GM21723 (cell line): ENCODE measurements around the gene RPRML.

Experiments used
- ATAC-seq: cut with Tn5 transposase; IDR thresholded peaks from one replicate; pipeline ENCODE4 v1.9.1; 2021; ENCODE audit warnings: mild to moderate bottlenecking, moderate library complexity; ENCODE audit not compliant: unreplicated experiment

Gene RPRML

DNA sequence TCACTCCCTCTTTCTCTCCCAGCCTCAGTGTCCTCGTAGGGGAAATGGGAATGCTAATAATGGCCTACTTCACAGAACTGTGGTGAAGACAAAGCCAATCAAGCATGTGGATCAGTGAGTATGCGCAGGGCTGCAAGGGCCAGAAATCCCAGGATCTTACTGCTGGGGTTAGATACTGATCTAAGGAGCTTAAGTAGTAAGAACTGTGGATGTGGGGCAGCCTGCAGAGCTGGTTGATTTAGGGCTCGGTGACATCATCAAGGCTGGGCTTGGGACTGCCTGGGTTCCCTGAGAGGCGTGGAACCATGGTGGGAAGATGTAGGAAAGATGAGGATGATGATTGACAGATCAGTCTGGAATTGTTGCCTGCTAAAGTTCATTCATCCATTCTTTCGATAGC lies 30.5 kb downstream of the RPRML start:
- no peak for ATAC-seq

DNA sequence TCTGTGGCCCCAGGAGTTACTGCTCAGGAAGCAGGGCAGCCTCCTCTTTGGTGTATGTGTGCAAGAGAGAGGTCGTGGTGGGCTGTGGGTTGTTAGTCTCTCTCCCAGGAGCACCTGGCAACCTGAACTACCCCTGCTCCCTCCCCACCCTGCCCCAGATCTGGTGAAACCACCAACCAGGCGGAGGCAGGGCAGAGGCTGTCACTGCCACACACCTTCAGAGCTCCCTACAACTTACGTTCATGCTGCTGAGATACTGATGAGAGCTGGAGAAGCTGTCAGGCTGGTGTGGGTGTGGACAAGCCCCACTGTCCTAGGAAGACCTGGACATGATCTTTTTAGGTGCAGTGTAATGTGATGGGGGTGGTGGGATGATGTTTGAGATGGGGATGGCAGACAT lies 31.8 kb downstream of the RPRML start:
- ATAC-seq, result no peak

DNA sequence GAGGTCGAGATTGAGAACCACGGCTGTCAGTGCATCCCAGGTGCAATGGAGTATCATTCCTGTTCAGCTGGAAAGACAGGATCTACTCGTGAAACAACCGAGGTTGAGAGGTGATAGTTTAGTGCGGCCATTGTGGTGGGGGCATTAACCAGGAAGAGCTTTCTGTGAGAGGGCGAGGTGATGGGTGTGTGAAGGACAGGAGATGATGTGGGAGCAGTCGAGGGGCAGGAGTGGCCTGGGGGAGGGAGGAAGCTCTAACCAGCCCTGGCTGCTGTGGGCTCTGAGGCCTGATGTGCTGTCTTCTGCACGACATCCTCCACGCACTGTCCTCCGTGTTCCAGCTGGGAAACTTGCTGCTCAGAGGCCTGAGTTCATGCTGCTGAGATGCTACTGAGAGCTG lies 34.1 kb downstream of the RPRML start:
- ATAC-seq, result no peak

DNA sequence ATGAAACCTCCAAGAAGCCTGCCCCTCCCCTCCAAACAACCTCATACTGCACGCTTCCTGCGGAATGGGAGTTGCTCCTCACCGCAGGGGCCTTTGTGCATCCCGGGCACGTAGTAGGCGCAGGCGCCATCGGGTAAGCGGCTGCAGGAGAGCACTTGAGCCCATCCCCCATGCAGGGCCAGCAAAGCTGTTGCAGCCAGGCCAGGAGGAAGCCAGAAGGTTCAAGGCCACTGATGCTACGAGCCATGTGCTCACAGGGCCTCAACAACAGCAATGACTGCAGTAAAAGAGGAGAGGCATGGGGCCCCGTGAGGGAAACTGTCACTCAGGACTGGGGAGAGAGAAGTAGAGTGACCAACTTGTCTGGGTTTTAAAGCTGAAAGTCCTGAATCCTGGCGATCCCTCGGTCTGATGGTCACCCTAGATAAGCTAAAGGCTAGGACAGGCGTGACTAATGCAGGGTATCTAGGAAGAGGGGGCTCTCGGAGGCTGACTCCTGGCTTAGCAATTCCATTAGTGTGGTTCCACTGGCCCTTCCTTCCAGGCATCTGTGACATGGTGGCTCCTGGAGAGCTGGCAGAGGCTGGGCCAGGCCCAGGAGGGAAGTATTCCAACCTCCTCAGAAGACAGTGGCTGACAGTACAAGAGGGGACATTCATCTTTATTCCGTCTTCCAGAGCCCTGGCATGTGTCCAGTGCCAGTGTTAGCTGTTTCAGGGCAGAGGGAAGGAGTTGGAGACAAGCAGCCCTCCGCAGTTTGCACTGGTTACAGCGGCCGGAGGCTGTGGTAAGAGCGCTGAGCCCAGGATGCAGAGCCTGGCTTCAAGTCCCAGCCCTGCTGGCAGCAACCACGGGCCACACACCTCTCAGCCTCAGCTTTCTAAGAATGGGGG lies 35.3 kb downstream of the RPRML start:
- no peak for ATAC-seq

DNA sequence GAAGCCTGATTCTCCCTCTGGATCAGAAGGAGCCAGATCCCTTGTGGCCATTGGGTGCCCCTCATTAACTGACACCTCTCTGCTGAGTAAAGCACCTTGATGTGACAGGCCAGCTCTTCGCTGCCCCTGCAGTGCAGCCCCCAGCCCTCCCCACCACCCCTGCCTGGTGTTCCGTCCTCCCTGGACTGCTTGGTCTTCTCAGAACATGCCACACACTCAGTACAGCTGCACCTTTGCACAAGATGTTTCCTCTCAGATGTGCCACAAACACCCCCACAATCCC lies 35.9 kb downstream of the RPRML start:
- ATAC-seq, result no peak

DNA sequence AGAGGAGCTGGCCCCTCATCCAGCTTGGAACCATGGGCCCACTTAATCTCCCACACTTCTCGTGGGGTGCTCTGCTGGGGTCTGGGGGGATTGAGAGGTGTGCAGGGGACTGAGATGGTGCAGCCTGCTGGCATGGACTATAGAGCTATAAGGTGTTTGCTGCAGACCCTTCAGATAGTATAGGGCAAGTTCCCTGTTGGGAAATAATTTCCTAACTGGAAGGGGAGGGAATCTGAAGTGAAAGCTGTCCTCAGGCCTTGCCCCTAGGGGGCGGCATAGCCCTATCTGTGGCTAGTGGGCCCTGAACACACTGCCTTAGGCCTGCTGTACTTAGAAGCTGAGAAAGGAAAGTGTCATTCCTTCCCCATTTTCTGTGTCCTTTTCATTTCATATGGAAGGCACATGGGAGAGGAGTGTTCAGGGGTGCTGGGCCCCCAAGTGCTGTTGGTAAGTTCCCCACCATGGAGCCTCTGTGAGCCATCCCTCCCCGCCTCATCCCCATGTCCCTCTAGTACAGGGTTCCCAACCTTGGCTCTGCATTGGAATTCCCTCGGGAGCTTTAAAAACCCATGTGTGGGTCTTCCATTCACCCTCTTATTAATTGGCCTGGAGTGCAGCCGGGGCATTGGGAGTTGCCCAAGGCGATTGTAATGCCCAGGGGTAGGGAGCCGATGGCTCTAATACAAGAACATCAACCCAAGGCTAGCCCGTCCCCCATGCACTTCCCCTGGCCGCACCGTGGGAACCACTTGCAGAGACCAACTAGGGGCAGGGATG lies 36.4 kb downstream of the RPRML start:
- ATAC-seq, result no peak

DNA sequence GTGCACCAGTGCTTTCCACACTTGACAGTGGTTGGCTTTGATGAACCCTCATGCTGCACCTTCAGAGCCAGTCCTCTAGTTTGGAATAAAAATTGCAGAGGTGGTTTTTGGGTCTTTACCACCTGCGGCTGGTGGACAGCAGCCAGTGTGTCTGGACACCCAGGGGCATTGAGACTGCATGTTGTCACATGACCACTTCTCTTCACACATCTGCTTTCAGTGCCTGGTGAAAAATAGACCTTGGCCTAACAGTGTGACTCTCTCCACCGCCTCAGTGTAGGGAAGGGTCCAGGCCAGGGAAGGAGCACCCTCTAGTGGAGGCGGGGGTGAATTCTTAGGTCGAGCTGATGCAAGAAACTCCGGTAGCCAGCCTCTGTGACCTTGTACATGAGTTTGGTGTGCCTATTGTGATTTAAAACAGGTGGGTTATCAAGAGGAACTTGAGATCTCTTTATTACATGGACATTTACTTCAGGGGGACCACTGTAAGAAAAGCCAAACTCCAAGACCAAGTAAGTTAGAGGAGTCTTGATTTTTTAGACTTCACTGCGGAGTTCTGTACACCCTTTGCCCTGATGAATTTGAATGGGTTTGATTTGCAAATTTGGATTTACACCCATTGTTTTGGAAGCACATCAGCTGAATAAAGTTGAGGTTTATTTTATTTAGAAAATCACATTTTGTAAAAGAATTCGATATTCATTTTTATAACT lies 38.2 kb downstream of the RPRML start:
- ATAC-seq, result peak; percentile 73

DNA sequence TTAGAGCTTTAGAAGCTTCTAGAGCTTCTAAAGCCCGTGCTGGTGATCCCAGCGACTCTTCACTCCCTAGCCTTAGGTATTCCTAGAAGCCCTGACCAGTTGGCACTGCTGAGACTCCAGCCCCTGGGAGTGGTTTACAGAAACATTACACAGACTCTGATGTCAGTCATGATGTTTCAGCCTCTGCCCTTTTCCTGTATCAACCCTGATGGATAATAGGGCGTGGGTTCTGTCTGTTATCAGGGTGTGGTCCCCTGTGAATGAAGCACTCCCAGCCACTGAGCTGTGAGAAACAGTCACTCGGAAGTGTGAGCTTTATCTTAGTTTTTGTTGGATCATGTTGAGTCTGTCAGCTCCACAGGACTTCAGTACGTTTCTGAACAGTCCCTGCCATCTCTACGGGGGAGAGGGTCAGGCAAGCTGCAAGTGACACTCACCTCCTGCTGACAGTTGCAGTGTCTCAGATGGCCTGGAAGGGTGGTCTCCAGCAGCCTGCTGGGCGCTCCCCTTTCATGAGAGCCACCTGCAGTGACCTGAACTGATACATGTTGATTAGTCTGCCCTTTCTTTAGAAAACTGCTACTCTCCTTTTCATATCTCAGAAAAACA lies 43.3 kb downstream of the RPRML start:
- ATAC-seq, result no peak

DNA sequence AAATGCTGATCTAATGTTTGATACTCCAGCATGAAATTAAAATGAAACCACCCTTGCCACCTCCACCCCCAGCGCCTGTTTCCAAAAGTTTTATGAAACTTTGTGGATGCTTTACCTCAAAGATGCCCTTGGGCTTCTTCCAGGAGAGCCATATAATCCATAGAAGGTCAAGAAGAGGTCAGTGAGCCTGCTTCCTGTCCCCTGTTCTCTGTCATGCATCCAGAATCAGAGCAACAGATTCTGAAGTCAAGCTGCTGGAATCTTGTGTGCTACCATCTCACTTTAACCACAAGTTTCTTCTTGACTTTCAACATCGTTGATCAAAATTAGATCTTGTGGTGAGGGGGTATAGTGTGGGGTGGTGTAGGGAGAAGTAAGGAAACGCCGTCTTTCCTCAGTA lies 47.5 kb downstream of the RPRML start:
- ATAC-seq, result no peak

DNA sequence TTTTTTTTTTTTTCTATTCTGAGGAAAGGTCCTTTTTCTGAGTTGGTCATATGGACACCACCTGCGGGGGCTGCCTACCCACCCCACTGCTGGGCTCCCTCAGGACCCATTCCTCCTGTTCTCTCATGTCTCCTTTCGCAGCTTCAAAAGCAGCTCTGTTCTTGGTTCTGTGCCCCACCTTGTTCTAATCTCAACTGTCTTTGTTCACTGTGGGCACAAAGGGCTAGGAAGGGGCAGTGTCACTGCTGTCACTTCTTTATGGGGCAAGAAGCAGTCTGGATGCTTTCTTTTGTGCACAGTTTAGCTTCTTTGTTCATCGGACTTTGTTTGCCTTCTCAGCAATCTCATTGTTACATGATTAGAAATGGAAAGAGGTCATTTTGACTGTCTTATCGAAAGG lies 49.0 kb downstream of the RPRML start:
- ATAC-seq, result no peak

DNA sequence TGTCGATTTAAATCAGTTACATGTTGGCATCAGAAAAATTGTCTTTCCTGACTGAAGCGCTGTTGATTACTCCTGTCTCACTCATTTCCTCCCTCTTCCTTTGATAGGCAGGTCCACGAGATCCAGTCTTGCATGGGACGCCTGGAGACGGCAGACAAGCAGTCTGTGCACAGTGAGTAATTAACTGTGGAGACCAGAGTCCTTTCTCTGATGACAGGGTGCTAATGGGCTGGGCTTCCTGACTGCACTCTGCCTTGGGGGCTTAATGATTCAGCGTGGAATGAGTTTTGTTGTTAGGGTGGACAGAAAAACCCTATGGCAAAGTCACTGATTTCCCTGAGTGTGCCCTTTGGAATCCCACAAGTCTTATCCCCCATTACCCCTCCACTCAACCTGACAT lies 49.6 kb downstream of the RPRML start:
- no peak for ATAC-seq

DNA sequence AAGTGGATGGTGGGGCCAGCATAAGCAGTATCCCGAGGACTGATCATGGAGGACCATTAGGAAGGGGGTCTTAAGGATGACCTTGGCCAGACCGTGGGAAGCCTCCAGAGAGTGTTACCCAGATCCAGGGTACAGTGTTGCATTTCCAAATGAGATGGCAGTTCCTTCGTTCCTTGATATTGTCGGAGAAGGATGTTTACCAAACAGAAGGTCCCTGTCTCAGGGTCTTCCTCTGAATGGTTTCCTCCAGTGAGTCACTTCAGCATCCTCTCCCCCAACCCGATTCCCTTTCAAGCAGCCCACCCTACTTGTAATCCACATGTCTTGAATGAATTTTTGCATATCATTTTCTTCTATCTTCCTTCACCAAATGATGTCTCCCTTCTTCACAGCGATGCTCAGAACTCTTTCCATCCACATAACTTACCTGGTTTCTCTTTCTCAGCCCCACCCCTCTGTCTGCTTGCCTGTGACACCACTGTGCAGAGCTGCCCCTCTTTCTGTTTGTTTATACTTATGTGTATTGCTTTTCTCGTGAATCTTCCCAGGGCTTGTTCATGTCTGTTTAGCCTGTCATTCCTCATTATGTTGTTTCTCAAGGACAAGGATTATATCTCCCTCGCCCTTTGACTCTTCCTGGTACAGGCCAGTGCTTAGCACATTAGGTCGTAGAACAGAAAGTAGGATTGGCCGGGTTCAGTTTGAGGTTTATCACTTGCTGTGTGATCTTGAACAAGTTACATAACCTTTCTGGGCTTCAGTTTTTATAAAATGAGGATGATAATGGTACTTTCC lies 50.4 kb downstream of the RPRML start:
- ATAC-seq, result no peak
